ENCODE measurements around the gene CHRM1. TPM values are rescaled to one million over a fixed set of nuclear protein-coding genes. Genes with fewer than 3 reads are reported as not detected.
A peak's percentile ranks its signal among the peaks of the same experiment; 100 is the strongest.

CHRM1 gene
- polyA plus RNA-seq, 2 of the 4 experiments (the other 2 are of a cell fraction), result not detected

DNA sequence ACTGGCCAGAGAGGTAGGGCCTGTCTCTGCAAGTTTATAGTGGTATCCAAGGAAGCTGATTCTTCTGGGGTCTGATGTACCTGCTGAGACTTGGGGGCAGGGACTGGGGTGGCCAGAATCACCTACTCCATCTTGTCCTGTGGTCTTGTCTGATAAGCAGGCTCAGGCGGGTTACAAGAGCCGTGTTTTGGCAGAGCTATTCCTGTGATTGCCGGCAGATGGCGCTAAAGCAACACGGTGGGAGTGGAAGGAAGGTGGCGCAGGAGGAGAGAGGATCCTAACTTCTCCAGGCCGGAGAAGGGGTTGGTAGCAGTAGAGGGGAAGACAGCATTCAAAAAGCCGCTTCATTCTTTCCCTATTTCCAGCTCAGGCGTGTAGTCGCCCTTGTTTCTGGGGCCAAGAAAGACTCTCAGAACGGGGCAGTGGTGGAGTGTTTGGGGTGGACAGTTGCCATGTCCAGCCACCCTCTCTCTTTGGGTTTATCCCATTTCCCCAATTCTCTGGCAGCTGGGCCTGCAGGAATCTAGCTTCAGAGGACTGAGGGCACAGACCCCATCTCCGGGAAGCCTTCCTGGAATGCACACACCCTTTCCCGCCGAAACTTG, 15.1 kb downstream of the CHRM1 start (continued):
- TF ChIP-seq, protein P1, sequence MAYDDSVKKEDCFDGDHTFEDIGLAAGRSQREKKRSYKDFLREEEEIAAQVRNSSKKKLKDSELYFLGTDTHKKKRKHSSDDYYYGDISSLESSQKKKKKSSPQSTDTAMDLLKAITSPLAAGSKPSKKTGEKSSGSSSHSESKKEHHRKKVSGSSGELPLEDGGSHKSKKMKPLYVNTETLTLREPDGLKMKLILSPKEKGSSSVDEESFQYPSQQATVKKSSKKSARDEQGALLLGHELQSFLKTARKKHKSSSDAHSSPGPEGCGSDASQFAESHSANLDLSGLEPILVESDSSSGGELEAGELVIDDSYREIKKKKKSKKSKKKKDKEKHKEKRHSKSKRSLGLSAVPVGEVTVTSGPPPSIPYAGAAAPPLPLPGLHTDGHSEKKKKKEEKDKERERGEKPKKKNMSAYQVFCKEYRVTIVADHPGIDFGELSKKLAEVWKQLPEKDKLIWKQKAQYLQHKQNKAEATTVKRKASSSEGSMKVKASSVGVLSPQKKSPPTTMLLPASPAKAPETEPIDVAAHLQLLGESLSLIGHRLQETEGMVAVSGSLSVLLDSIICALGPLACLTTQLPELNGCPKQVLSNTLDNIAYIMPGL (CRISPR knock-in tag; IDR thresholded peaks at IDR 0.05; ENCODE audit: borderline replicate concordance), result no peak
- no peak for TF ChIP-seq CEBPB (IDR thresholded peaks at IDR 0.05)
- TF ChIP-seq GATA3 (IDR thresholded peaks at IDR 0.05; ENCODE audit: borderline replicate concordance), result no peak
- TF ChIP-seq JUNB (IDR thresholded peaks at IDR 0.05), result no peak
- TF ChIP-seq FOSB (CRISPR knock-in tag; IDR thresholded peaks at IDR 0.05), result no peak
- TF ChIP-seq RAD21 (conservative IDR thresholded peaks at IDR 0.05 in 1 of 2, IDR thresholded peaks at IDR 0.05 in 1 of 2), result peak; percentile 96 to 99
- no peak for TF ChIP-seq CHD4 (IDR thresholded peaks at IDR 0.05; ENCODE audit: borderline replicate concordance)

DNA sequence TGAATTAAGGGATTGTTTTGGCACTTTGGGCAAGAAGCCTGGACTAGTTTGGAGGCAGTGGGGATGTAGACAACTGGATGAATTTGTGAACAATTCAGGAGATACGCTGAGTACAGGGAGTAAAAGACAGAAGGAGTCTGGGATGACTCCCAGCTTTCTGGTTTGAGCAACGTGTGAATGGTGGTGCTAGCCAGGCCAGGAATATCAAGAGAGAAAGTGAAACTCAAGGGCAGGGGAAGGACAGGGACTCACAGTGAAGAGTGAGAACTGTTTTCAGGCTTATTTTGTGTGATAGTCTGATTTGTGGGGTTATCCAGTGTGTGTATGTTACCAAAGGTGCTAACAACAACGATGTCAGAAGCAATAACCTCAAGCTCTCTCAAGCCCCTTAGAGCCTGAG, 15.9 kb downstream of the CHRM1 start:
- no peak overlapping the region for H3K4me3 ChIP-seq
- DNase-seq (ENCODE audit: low read depth in 1 of 2, low spot score in 1 of 2), result no peak
- ChIA-PET POLR2A (no interaction called here), CTCF (interaction anchor here (0.5 to 21.0 kb wide), 57 partner anchors 11 to 1128 kb away, joined by 3 to 461 read pairs (median 6); partner anchors contain the start of genes CHRM1, SLC22A8 and ZBTB3)
- 12% methylated on average over 3 of the region's 3 CpGs for WGBS (ENCODE audit: missing lambda C conversion rate)
- peak overlapping the region; percentile 40; the same call in 2 of the 3 replicates for H3K4me2 ChIP-seq
- FAIRE-seq, result no peak
- 0 out of 3 replicates have a peak, but pooled peaks cover 3% of the 10 kb centered on the region for H3K4me1 ChIP-seq
- no peak overlapping the region for H3K27ac ChIP-seq
- peak in 1 of 2 experiments; percentile 4; a peak in 3 of 6 replicates for ATAC-seq
- no peaks in the 10 kb centered on the region for H3K9me3 ChIP-seq
- TF ChIP-seq BHLHE40 (IDR thresholded peaks at IDR 0.05; ENCODE audit: low read depth, low read length) (no peak), NFE2L2 (conservative IDR thresholded peaks at IDR 0.05; ENCODE audit: low read length) (no peak), TFCP2L1 (CRISPR knock-in tag; IDR thresholded peaks at IDR 0.05) (no peak), HDAC2 (IDR thresholded peaks at IDR 0.05) (no peak), NR3C1 (IDR thresholded peaks at IDR 0.05) (no peak), FOSB (CRISPR knock-in tag; IDR thresholded peaks at IDR 0.05) (no peak), TP53 (CRISPR knock-in tag; IDR thresholded peaks at IDR 0.05) (no peak), EHMT2 (IDR thresholded peaks at IDR 0.05; ENCODE audit: low read depth) (no peak), CEBPB (IDR thresholded peaks at IDR 0.05) (no peak), POLR2AphosphoS2 (conservative IDR thresholded peaks at IDR 0.05; ENCODE audit: low read length) (no peak), EP300 (IDR thresholded peaks at IDR 0.05) (no peak), HEYL (CRISPR knock-in tag; IDR thresholded peaks at IDR 0.05) (no peak), NPAS2 (CRISPR knock-in tag; IDR thresholded peaks at IDR 0.05; ENCODE audit: borderline replicate concordance) (no peak), RNF2 (IDR thresholded peaks at IDR 0.05; ENCODE audit: borderline replicate concordance, low read depth) (no peak), PHF8 (IDR thresholded peaks at IDR 0.05; ENCODE audit: borderline replicate concordance, low read depth) (no peak)
- TF ChIP-seq, protein P2, sequence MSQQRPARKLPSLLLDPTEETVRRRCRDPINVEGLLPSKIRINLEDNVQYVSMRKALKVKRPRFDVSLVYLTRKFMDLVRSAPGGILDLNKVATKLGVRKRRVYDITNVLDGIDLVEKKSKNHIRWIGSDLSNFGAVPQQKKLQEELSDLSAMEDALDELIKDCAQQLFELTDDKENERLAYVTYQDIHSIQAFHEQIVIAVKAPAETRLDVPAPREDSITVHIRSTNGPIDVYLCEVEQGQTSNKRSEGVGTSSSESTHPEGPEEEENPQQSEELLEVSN (IDR thresholded peaks at IDR 0.05; ENCODE audit: borderline replicate concordance, low read depth), result no peak
- TF ChIP-seq, protein P1 (CRISPR knock-in tag; IDR thresholded peaks at IDR 0.05; ENCODE audit: borderline replicate concordance), result no peak
- TF ChIP-seq, protein P3, sequence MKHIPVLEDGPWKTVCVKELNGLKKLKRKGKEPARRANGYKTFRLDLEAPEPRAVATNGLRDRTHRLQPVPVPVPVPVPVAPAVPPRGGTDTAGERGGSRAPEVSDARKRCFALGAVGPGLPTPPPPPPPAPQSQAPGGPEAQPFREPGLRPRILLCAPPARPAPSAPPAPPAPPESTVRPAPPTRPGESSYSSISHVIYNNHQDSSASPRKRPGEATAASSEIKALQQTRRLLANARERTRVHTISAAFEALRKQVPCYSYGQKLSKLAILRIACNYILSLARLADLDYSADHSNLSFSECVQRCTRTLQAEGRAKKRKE (CRISPR knock-in tag; IDR thresholded peaks at IDR 0.05; ENCODE audit: low read depth), result no peak
